Ovary (tissue), 3 donors: ENCODE measurements around the gene BMP4.

Experiments
- CTCF ChIP-seq, 3 donors: fragments of 450-650 bp in 2 of 3; fragments of 200-600 bp in 1 of 3; IDR thresholded peaks; one replicate each; pipeline versions ENCODE4 v1.5.1 to v1.8.0; 2016 to 2022; ENCODE audit warnings: antibody characterized with exemption in 3 of 3, mild to moderate bottlenecking in 1 of 3
- POLR2A ChIP-seq: fragments of 450-650 bp; IDR thresholded peaks from one replicate; pipeline ENCODE4 v1.6.1; 2017; ENCODE audit warnings: antibody characterized with exemption, mild to moderate bottlenecking, moderate library complexity
- donor health status: DM: no; HTN: no; CAD: no.

- TF ChIP-seq CTCF (IDR thresholded peaks at IDR 0.05) (no peak), POLR2A (no peak)
Measured at GRCh38 chr14:53908416-53908815, 48.2 kb downstream of the BMP4 start.
